Right lobe of liver (tissue), 4 donors: ENCODE measurements around the gene ERBB4.

Source experiments
- POLR2A ChIP-seq: fragments of 450-650 bp; IDR thresholded peaks from one replicate; pipeline ENCODE4 v1.6.1; 2017; ENCODE audit warnings: antibody characterized with exemption, mild to moderate bottlenecking
- TF ChIP-seq, protein P1 (sequence below), 4 donors: fragments of 200-600 bp in 3 of 4; fragments of 450-650 bp in 1 of 4; IDR thresholded peaks; one replicate each; pipeline versions ENCODE4 v1.5.1 to v1.8.0; 2016 to 2022; ENCODE audit warnings: antibody characterized with exemption in 4 of 4, mild to moderate bottlenecking in 2 of 4
- donor health status: DM: no; HTN: no; CAD: no.
- donor health status: DM: no; HTN: no; CAD: no.
- donor health status: DM: no; HTN: yes; CAD: no.

DNA sequence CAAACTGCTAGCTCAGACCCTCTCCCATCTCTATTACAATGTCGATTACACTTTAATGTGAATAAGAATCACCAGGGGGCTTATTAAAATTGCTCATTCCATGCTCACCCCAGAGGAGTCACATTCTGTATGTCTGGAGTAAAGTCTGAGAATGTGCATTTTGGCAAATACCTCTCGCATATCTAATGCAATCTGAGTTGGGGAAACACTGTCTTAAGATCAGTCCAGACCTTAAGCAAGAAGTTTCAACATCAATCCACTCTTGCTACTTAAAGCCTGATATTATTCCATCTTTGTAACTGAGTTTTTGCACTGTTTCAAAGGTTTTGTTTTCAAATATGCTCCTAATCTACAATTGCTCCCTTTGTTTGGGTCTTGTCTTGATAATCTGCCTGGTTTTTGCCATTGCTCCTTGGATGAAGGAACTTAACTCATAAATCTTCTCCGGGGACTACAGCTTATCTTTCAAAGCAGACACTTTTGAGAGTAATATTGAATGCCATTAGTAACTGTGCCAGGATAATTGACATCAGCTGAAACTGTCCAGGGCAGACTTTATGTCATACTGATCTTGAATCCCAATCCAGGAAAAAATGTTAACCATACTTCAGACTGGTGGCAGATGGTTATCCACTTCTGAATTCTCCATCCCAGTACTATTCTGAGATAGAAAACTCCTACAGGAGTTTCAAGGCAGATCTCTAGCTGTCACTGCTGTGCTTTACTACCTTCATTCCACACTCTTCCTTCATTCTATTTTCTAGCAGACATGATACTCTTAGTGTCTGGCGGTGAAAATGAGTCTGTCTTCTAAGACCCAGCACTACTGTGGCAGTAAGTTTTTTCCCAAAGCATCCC, 200.9 kb downstream of the ERBB4 start:
- TF ChIP-seq, protein P1, sequence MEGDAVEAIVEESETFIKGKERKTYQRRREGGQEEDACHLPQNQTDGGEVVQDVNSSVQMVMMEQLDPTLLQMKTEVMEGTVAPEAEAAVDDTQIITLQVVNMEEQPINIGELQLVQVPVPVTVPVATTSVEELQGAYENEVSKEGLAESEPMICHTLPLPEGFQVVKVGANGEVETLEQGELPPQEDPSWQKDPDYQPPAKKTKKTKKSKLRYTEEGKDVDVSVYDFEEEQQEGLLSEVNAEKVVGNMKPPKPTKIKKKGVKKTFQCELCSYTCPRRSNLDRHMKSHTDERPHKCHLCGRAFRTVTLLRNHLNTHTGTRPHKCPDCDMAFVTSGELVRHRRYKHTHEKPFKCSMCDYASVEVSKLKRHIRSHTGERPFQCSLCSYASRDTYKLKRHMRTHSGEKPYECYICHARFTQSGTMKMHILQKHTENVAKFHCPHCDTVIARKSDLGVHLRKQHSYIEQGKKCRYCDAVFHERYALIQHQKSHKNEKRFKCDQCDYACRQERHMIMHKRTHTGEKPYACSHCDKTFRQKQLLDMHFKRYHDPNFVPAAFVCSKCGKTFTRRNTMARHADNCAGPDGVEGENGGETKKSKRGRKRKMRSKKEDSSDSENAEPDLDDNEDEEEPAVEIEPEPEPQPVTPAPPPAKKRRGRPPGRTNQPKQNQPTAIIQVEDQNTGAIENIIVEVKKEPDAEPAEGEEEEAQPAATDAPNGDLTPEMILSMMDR (IDR thresholded peaks at IDR 0.05) = no peak
- TF ChIP-seq POLR2A = no peak
